ENCODE results near the gene DLL1. TPM values are rescaled to one million over a fixed set of nuclear protein-coding genes. Genes with fewer than 3 reads are reported as not detected.
"Not testable (repeated sequence)": the region's sequence is repeated elsewhere in the genome, so short reads cannot be mapped to it uniquely, and the experiment has no call there.

Gene DLL1
- polyA plus RNA-seq (2011; rRNA removed) (0.04 and 0.05 TPM in 2 replicates), polyA plus RNA-seq (2017; fragmentation: RNase III; extraction: RNeasy Plus Mini Kit Qiagen cat#74134 plus additional on column Dnase treatment) (0.04 to 0.15 TPM (median 0.09 TPM) in 3 replicates), polyA minus RNA-seq (2011; rRNA and poly(A)+ RNA removed) (not detected in 2 replicates)
- polyA plus RNA-seq (2012; cell fraction: cytosol; rRNA removed): 0.06 and 0.07 TPM in 2 replicates
- 0.10 and 0.16 TPM in 2 replicates for polyA plus RNA-seq (2012; cell fraction: nucleus; rRNA removed)

- Histone ChIP-seq H3K4me1 (peaks cover 20% of the 10 kb centered on the region; the same call in 2 of the 3 replicates), H3K4me3 (peak within 1 kb of the TSS; percentile 62), H3K9me3 (no peaks in the 10 kb centered on the region), H3K4me2 (peak within 1 kb of the TSS; percentile 97), H3K27ac (peak within 1 kb of the TSS in 1 of 2 experiments; percentile 29; a peak in 3 of 6 replicates)
- 2% methylated on average over 32 of the region's 83 CpGs for WGBS (ENCODE audit: missing lambda C conversion rate)
- CTCF ChIA-PET: no interaction called here
- ATAC-seq (peak; percentile 35 to 48; a peak in 3 of 6 replicates), DNase-seq (ENCODE audit: low read depth in 1 of 2, low spot score in 1 of 2) (no peak), FAIRE-seq (no peak)
- TF ChIP-seq MAX (IDR thresholded peaks at IDR 0.05) (no peak), HOXB13 (CRISPR knock-in tag; IDR thresholded peaks at IDR 0.05; ENCODE audit: low read depth) (no peak), EHF (CRISPR knock-in tag; IDR thresholded peaks at IDR 0.05) (no peak), TP53 (CRISPR knock-in tag; IDR thresholded peaks at IDR 0.05) (no peak), NFE2L2 (conservative IDR thresholded peaks at IDR 0.05; ENCODE audit: low read length) (no peak), CHD2 (IDR thresholded peaks at IDR 0.05; ENCODE audit: low read length, partially characterized antibody) (no peak), HDAC2 (IDR thresholded peaks at IDR 0.05) (no peak), CHD4 (IDR thresholded peaks at IDR 0.05; ENCODE audit: borderline replicate concordance) (no peak), ZFP36 (IDR thresholded peaks at IDR 0.05; ENCODE audit: borderline replicate concordance, partially characterized antibody) (no peak), POLR2AphosphoS2 (conservative IDR thresholded peaks at IDR 0.05; ENCODE audit: low read length) (no peak), CBX8 (IDR thresholded peaks at IDR 0.05) (no peak), SREBF2 (IDR thresholded peaks at IDR 0.05) (no peak), ZNF302 (CRISPR knock-in tag; IDR thresholded peaks at IDR 0.05) (no peak)
- POLR2A ChIA-PET: no interaction called here
Measured at GRCh38 chr6:170290296-170291128, at the start of gene DLL1. TSS of gene DLL1 (minus strand) at chr6:170291078. CDS start at chr6:170290139, 939 bp downstream.

GRCh38 chr6:170335199-170335598 lies 44.3 kb upstream of the DLL1 start:
- H3K4me1 ChIP-seq; H3K4me3 ChIP-seq; FAIRE-seq; H3K4me2 ChIP-seq; POLR2A ChIA-PET; CTCF ChIA-PET; H3K9me3 ChIP-seq; DNase-seq (ENCODE audit: low read depth in 1 of 2, low spot score in 1 of 2); ATAC-seq; H3K27ac ChIP-seq: not testable (repeated sequence)
- 84% methylated on average over 3 of the region's 3 CpGs for WGBS (ENCODE audit: missing lambda C conversion rate)

GRCh38 chr6:170329321-170329720 lies 38.4 kb upstream of the DLL1 start:
- DNase-seq (ENCODE audit: low read depth in 1 of 2, low spot score in 1 of 2) (no peak), ATAC-seq (no peak), FAIRE-seq (no peak)
- Histone ChIP-seq H3K4me1 (no peaks in the 10 kb centered on the region), H3K27ac (no peak overlapping the region), H3K9me3 (no peaks in the 10 kb centered on the region), H3K4me2 (no peak overlapping the region), H3K4me3 (no peak overlapping the region)
- ChIA-PET CTCF (no interaction called here), POLR2A (no interaction called here)
- WGBS (ENCODE audit: missing lambda C conversion rate): 75% methylated on average over 8 of the region's 8 CpGs
- TF ChIP-seq TFCP2L1 (CRISPR knock-in tag; IDR thresholded peaks at IDR 0.05) (no peak), RNF2 (IDR thresholded peaks at IDR 0.05; ENCODE audit: borderline replicate concordance, low read depth) (no peak), HDAC2 (IDR thresholded peaks at IDR 0.05) (no peak), SREBF2 (IDR thresholded peaks at IDR 0.05) (no peak), CBX2 (IDR thresholded peaks at IDR 0.05; ENCODE audit: borderline replicate concordance, low read depth) (no peak), POLR2AphosphoS2 (conservative IDR thresholded peaks at IDR 0.05; ENCODE audit: low read length) (no peak), ZFP36 (IDR thresholded peaks at IDR 0.05; ENCODE audit: borderline replicate concordance, partially characterized antibody) (no peak), RAD21 (conservative IDR thresholded peaks at IDR 0.05 in 1 of 2, IDR thresholded peaks at IDR 0.05 in 1 of 2) (no peak), FOSL2 (IDR thresholded peaks at IDR 0.05) (no peak), FOSL2 (CRISPR knock-in tag; IDR thresholded peaks at IDR 0.05) (no peak), EP300 (IDR thresholded peaks at IDR 0.05) (no peak), KDM1A (IDR thresholded peaks at IDR 0.05; ENCODE audit: low read depth) (no peak), FOSB (CRISPR knock-in tag; IDR thresholded peaks at IDR 0.05) (no peak), E2F6 (IDR thresholded peaks at IDR 0.05; ENCODE audit: borderline replicate concordance, low read depth) (no peak), ELK1 (IDR thresholded peaks at IDR 0.05; ENCODE audit: low read depth, low read length) (no peak)
